ENCODE data around the gene CTNNBL1. TPM values are rescaled to one million over a fixed set of nuclear protein-coding genes. Genes with fewer than 3 reads are reported as not detected.

Gene CTNNBL1
- total and polyA plus RNA-seq, 2 experiments from 2014 or later: 36.3 to 68.7 TPM

GRCh38 chr20:37745553-37745952 lies 51.7 kb downstream of the CTNNBL1 start (continued):
- no peak for TF ChIP-seq ZNF462 (CRISPR knock-in tag; IDR thresholded peaks at IDR 0.05)
- no peak for TF ChIP-seq ZNF331 (CRISPR knock-in tag; IDR thresholded peaks at IDR 0.05; ENCODE audit: low read depth)
- TF ChIP-seq POLR2AphosphoS5 (IDR thresholded peaks at IDR 0.05; ENCODE audit: low read depth): no peak
- TF ChIP-seq REST (IDR thresholded peaks at IDR 0.05; ENCODE audit: unreplicated experiment): no peak
- TF ChIP-seq CTCF (conservative IDR thresholded peaks at IDR 0.05; ENCODE audit: low read depth in 2 of 2): no peak
- TF ChIP-seq CREB1 (CRISPR knock-in tag; IDR thresholded peaks at IDR 0.05; ENCODE audit: low read depth): no peak

Measured in GM23338 (cell line).